Trophoblast cell (in vitro differentiated cells and primary cell): ENCODE data around the gene KRT6C.

Experiments
- DNase-seq, 2 donors: peaks; one replicate each; pipeline ENCODE4 v3.0.0-alpha.2; 2016
- H2AFZ ChIP-seq: 2 replicates; pipeline ENCODE4 v1.6.1; 2013; ENCODE audit warnings: low read length, moderate library complexity, mild to moderate bottlenecking; ENCODE audit not compliant: insufficient read depth, poor library complexity
- H2AK5ac ChIP-seq: 2 replicates; pipeline ENCODE4 v1.6.1; 2013; ENCODE audit warnings: mild to moderate bottlenecking, low read length
- H2BK120ac ChIP-seq: 2 replicates; pipeline ENCODE4 v1.6.1; 2013; ENCODE audit warnings: low read length, mild to moderate bottlenecking, moderate library complexity; ENCODE audit not compliant: insufficient read depth, poor library complexity
- H2BK12ac ChIP-seq: 2 replicates; pipeline ENCODE4 v1.6.1; 2013; ENCODE audit warnings: mild to moderate bottlenecking, low read length, moderate library complexity
- H2BK5ac ChIP-seq: 2 replicates; pipeline ENCODE4 v1.6.1; 2013; ENCODE audit warnings: low read length, low read depth, moderate library complexity, mild to moderate bottlenecking; ENCODE audit not compliant: poor library complexity
- H3K14ac ChIP-seq: 2 replicates; pipeline ENCODE4 v1.6.1; 2013; ENCODE audit warnings: mild to moderate bottlenecking, low read length
- H3K18ac ChIP-seq: 2 replicates; pipeline ENCODE4 v1.6.1; 2013; ENCODE audit warnings: mild to moderate bottlenecking, low read length
- H3K23ac ChIP-seq: 2 replicates; pipeline ENCODE4 v1.6.1; 2013; ENCODE audit warnings: low read length
- H3K27ac ChIP-seq: 2 replicates; pipeline ENCODE4 v1.5.1; 2013; ENCODE audit warnings: low read depth, mild to moderate bottlenecking, inconsistent platforms, low read length, moderate library complexity
- H3K27me3 ChIP-seq: 2 replicates; pipeline ENCODE4 v1.6.1; 2013; ENCODE audit warnings: inconsistent platforms, mild to moderate bottlenecking, low read length, moderate library complexity; ENCODE audit not compliant: insufficient read depth
- H3K36me3 ChIP-seq, 2 experiments: 1 replicate in 1 of 2; 2 replicates in 1 of 2; pipeline ENCODE4 v1.6.1; 2013; ENCODE audit warnings: low read length in 2 of 2, mild to moderate bottlenecking in 2 of 2, moderate library complexity in 1 of 2; ENCODE audit not compliant: insufficient read depth in 2 of 2, control insufficient read depth in 1 of 2
- H3K4ac ChIP-seq: 2 replicates; pipeline ENCODE4 v1.6.1; 2013; ENCODE audit warnings: low read depth, mild to moderate bottlenecking, low read length, moderate library complexity
- H3K4me1 ChIP-seq, 2 experiments: 1 replicate in 1 of 2; 2 replicates in 1 of 2; pipeline ENCODE4 v1.6.1; 2013; ENCODE audit warnings: low read length in 2 of 2, mild to moderate bottlenecking in 2 of 2, moderate library complexity in 1 of 2; ENCODE audit not compliant: insufficient read depth in 2 of 2, control insufficient read depth in 1 of 2
- H3K4me2 ChIP-seq: 2 replicates; pipeline ENCODE4 v1.6.1; 2013; ENCODE audit warnings: inconsistent platforms, mild to moderate bottlenecking, low read length, moderate library complexity
- H3K4me3 ChIP-seq: 2 replicates; pipeline ENCODE4 v1.5.1; 2013; ENCODE audit warnings: mild to moderate bottlenecking, low read depth, low read length, inconsistent platforms
- H3K79me1 ChIP-seq: one replicate; pipeline ENCODE4 v1.6.1; 2013; ENCODE audit warnings: low read length
- H3K79me2 ChIP-seq: 2 replicates; pipeline ENCODE4 v1.6.1; 2013; ENCODE audit warnings: low read length, mild to moderate bottlenecking; ENCODE audit not compliant: control insufficient read depth, insufficient read depth, poor library complexity
- H3K9ac ChIP-seq: 2 replicates; pipeline ENCODE4 v1.6.1; 2013; ENCODE audit warnings: mild to moderate bottlenecking, low read length
- H3K9me3 ChIP-seq: 2 replicates; pipeline ENCODE4 v1.6.1; 2013; ENCODE audit warnings: low read depth, mild to moderate bottlenecking, control low read depth, inconsistent platforms, low read length; ENCODE audit not compliant: insufficient read depth
- H4K12ac ChIP-seq: 2 replicates; pipeline ENCODE4 v1.6.1; 2013; ENCODE audit warnings: low read depth, mild to moderate bottlenecking, low read length, moderate library complexity
- H4K8ac ChIP-seq: 2 replicates; pipeline ENCODE4 v1.6.1; 2013; ENCODE audit warnings: low read depth, mild to moderate bottlenecking, low read length, moderate library complexity
- H4K91ac ChIP-seq: one replicate; pipeline ENCODE4 v1.6.1; 2013; ENCODE audit warnings: low read depth, mild to moderate bottlenecking, low read length, moderate library complexity
- WGBS: extraction: QIAGEN DNeasy Blood & Tissue Kit; methylation state at CpG from one replicate; pipeline ENCODE4 v1.1.7; 2013; ENCODE audit warnings: missing lambda C conversion rate; ENCODE audit not compliant: insufficient read length, insufficient coverage; ENCODE audit errors: extremely low coverage; 5-methylcytosine and 5-hydroxymethylcytosine counted together

KRT6C gene

GRCh38 chr12:52423035-52423434, 50.6 kb downstream of the KRT6C start:
- peaks cover 30 to 33% of the 10 kb centered on the region in 2 experiments for H3K4me1 ChIP-seq
- H3K23ac ChIP-seq, result no peak overlapping the region
- H4K91ac ChIP-seq, result peak overlapping the region; percentile 91
- peak overlapping the region; percentile 64 for H2AK5ac ChIP-seq
- H2BK120ac ChIP-seq, result peak overlapping the region; percentile 74
- H3K9me3 ChIP-seq, result no peaks in the 10 kb centered on the region
- no peak overlapping the region for H3K4me3 ChIP-seq
- no peak overlapping the region for H3K9ac ChIP-seq
- peaks cover 7% of the 10 kb centered on the region for H3K79me2 ChIP-seq
- peak overlapping the region; percentile 61 for H4K8ac ChIP-seq
- H2BK5ac ChIP-seq, result peak overlapping the region; percentile 71
- H2BK12ac ChIP-seq, result peak overlapping the region; percentile 33
- H3K18ac ChIP-seq, result peak overlapping the region; percentile 54
- H4K12ac ChIP-seq, result no peak overlapping the region
- H3K27me3 ChIP-seq, result no peaks in the 10 kb centered on the region
- H3K36me3 ChIP-seq, result no peaks in the 10 kb centered on the region
- peak overlapping the region; percentile 70 for H2AFZ ChIP-seq
- no CpG with 5 or more reads among the region's 6 CpGs for WGBS
- no peak for DNase-seq
- no peak overlapping the region for H3K4me2 ChIP-seq
- peak overlapping the region; percentile 66 for H3K14ac ChIP-seq
- peak overlapping the region; percentile 65 for H3K4ac ChIP-seq
- H3K27ac ChIP-seq, result peak overlapping the region; percentile 86
- H3K79me1 ChIP-seq, result peaks cover 24% of the 10 kb centered on the region

- H3K27me3 ChIP-seq, result no peaks in the 10 kb centered on the region
- no peak overlapping the region for H2AK5ac ChIP-seq
- H3K23ac ChIP-seq, result no peak overlapping the region
- H3K18ac ChIP-seq, result no peak overlapping the region
- DNase-seq, result peak in 1 of 2 donors; percentile 29
- H3K79me2 ChIP-seq, result peaks cover 6% of the 10 kb centered on the region
- H3K27ac ChIP-seq, result no peak overlapping the region
- no peak overlapping the region for H2BK5ac ChIP-seq
- peaks cover 21% of the 10 kb centered on the region for H3K79me1 ChIP-seq
- no peaks in the 10 kb centered on the region for H3K36me3 ChIP-seq
- no CpG with 5 or more reads among the region's 1 CpG for WGBS
- no peak overlapping the region for H3K4ac ChIP-seq
- peaks cover 29% of the 10 kb centered on the region in 2 experiments for H3K4me1 ChIP-seq
- H2BK120ac ChIP-seq, result no peak overlapping the region
- no peak overlapping the region for H3K4me3 ChIP-seq
- no peak overlapping the region for H4K8ac ChIP-seq
- H3K9me3 ChIP-seq, result peaks cover 4% of the 10 kb centered on the region
- no peak overlapping the region for H3K9ac ChIP-seq
- no peak overlapping the region for H3K4me2 ChIP-seq
- H4K12ac ChIP-seq, result no peak overlapping the region
- no peak overlapping the region for H2AFZ ChIP-seq
- no peak overlapping the region for H4K91ac ChIP-seq
- no peak overlapping the region for H3K14ac ChIP-seq
- no peak overlapping the region for H2BK12ac ChIP-seq
Measured at GRCh38 chr12:52419656-52420055, 53.9 kb downstream of the KRT6C start.

GRCh38 chr12:52418576-52419110, 55.0 kb downstream of the KRT6C start:
- H4K91ac ChIP-seq, result no peak overlapping the region
- no CpG with 5 or more reads among the region's 4 CpGs for whole genome bisulfite sequencing
- H4K12ac ChIP-seq, result no peak overlapping the region

More at GRCh38 chr12:52418576-52419110, 55.0 kb downstream of the KRT6C start:
- Histone ChIP-seq H3K79me1 (peaks cover 14% of the 10 kb centered on the region), H3K27ac (no peak overlapping the region), H3K4me1 (peaks cover 19% of the 10 kb centered on the region in 2 experiments), H3K79me2 (peaks cover 4% of the 10 kb centered on the region), H2BK120ac (no peak overlapping the region), H2AFZ (no peak overlapping the region), H3K4me3 (no peak overlapping the region), H3K9ac (no peak overlapping the region), H3K36me3 (no peaks in the 10 kb centered on the region), H2BK12ac (no peak overlapping the region), H2BK5ac (no peak overlapping the region), H2AK5ac (no peak overlapping the region), H3K4me2 (no peak overlapping the region), H3K14ac (no peak overlapping the region), H3K23ac (no peak overlapping the region), H4K8ac (no peak overlapping the region), H3K4ac (no peak overlapping the region), H3K9me3 (peaks cover 4% of the 10 kb centered on the region), H3K27me3 (no peaks in the 10 kb centered on the region), H3K18ac (no peak overlapping the region)
- peak; percentile 66 to 75 for DNase-seq
